PFSK-1 (cell line): ENCODE results near the gene NXPH3.

Source experiments
- FOXP2 ChIP-seq: optimal IDR thresholded peaks from 2 replicates; pipeline ENCODE3; 2011; ENCODE audit warnings: borderline replicate concordance, control low read depth, inconsistent platforms; ENCODE audit not compliant: insufficient read depth; ENCODE audit errors: extremely low read length, extremely low read depth
- POLR2AphosphoS5 ChIP-seq: IDR thresholded peaks from 2 replicates; pipeline ENCODE4 v1.6.1; 2012; ENCODE audit warnings: low read depth, mild to moderate bottlenecking, control low read depth, low read length, moderate library complexity
- SIN3A ChIP-seq: IDR thresholded peaks from 2 replicates; pipeline ENCODE4 v1.6.1; 2012; ENCODE audit warnings: mild to moderate bottlenecking, low read length, moderate library complexity, borderline replicate concordance; ENCODE audit not compliant: insufficient read depth
- TAF1 ChIP-seq: IDR thresholded peaks from 2 replicates; pipeline ENCODE4 v1.6.1; 2012; ENCODE audit warnings: low read length, control low read depth, borderline replicate concordance; ENCODE audit not compliant: insufficient read depth
- TF ChIP-seq, protein P1 (sequence below), 2 experiments: IDR thresholded peaks; 2 replicates each; pipeline versions ENCODE4 v1.6.1 to v1.8.0; 2011 to 2012; ENCODE audit warnings: low read depth in 2 of 2, low read length in 2 of 2, control low read depth in 1 of 2, inconsistent platforms in 1 of 2, mild to moderate bottlenecking in 1 of 2, moderate library complexity in 1 of 2; ENCODE audit not compliant: insufficient read depth in 1 of 2

The NXPH3 gene

DNA sequence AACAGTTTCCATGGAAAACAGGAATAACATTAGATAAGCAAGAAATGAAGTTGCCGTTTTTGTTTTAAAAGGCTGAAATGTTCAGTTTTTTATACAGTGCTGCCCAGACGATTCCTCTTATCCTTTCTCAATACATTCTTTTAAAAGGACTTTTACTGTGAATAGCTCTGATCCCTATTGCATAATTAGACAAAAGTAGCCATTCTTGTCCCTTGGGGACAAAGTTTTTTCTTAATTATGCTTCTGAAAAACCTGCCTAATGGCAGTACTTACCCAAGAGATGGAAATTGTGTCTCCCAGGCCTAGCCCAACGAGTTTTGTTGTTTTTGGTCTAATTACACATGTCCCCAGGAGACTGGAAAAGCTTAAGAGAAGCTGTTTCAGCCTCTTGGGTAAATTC lies 27.6 kb downstream of the NXPH3 start:
- TF ChIP-seq POLR2AphosphoS5 = no peak
- no peak for TF ChIP-seq TAF1
- TF ChIP-seq, protein P1, sequence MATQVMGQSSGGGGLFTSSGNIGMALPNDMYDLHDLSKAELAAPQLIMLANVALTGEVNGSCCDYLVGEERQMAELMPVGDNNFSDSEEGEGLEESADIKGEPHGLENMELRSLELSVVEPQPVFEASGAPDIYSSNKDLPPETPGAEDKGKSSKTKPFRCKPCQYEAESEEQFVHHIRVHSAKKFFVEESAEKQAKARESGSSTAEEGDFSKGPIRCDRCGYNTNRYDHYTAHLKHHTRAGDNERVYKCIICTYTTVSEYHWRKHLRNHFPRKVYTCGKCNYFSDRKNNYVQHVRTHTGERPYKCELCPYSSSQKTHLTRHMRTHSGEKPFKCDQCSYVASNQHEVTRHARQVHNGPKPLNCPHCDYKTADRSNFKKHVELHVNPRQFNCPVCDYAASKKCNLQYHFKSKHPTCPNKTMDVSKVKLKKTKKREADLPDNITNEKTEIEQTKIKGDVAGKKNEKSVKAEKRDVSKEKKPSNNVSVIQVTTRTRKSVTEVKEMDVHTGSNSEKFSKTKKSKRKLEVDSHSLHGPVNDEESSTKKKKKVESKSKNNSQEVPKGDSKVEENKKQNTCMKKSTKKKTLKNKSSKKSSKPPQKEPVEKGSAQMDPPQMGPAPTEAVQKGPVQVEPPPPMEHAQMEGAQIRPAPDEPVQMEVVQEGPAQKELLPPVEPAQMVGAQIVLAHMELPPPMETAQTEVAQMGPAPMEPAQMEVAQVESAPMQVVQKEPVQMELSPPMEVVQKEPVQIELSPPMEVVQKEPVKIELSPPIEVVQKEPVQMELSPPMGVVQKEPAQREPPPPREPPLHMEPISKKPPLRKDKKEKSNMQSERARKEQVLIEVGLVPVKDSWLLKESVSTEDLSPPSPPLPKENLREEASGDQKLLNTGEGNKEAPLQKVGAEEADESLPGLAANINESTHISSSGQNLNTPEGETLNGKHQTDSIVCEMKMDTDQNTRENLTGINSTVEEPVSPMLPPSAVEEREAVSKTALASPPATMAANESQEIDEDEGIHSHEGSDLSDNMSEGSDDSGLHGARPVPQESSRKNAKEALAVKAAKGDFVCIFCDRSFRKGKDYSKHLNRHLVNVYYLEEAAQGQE (IDR thresholded peaks at IDR 0.05; ENCODE audit: insufficient read depth in 1 of 2, low read depth in 2 of 2, low read length in 2 of 2) = no peak
- TF ChIP-seq FOXP2 = no peak
- TF ChIP-seq SIN3A = no peak

DNA sequence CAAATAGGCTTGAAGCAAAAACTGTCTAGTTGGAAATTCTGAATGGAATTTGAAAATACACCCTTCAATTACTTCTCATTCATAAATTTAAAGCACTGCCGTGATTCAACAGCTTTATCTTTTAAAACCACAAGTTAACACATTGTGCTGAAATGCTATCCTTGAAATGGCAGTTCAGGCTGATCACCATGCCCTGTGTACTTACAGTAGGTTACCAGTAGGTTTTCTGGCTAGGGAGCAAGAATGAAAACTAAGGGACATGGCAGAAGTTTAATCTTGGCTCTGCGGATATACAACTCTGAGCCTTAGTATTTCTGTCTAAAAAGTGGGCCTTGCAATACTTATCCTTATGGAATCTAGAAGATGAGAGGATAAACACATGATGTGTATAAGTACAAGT lies 28.0 kb downstream of the NXPH3 start:
- TF ChIP-seq FOXP2 (no peak), POLR2AphosphoS5 (no peak), TAF1 (no peak), SIN3A (no peak)
- TF ChIP-seq, protein P1 (IDR thresholded peaks at IDR 0.05; ENCODE audit: insufficient read depth in 1 of 2, low read depth in 2 of 2, low read length in 2 of 2) = no peak

DNA sequence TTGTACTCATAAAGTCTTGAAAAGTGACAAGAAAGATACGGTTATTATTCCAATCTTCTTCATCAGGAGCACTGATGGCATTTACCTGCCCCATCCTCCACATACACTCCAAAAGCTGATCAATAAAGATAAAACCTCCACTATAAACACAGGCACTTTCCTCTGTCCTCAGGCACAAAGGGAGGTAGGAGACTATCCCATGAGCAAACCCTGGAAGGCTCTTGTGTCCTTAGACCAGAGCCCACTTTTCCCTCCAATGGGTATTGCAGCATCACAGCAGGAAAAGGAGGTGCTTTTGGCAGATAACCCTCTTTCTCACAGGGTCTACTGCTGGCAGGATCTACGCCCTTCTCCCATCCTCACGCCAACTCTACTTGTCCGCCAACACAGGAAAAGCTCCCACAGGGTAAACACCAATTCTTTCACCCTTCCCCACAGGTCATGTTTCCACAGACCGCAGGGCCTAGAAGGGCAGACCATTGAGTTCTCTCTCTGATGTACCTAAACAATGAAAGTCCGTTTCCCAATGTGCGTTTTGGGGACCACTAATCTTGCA lies 28.7 kb downstream of the NXPH3 start:
- no peak for TF ChIP-seq TAF1
- TF ChIP-seq, protein P1 (IDR thresholded peaks at IDR 0.05; ENCODE audit: insufficient read depth in 1 of 2, low read depth in 2 of 2, low read length in 2 of 2) = no peak
- no peak for TF ChIP-seq SIN3A
- TF ChIP-seq FOXP2 = no peak
- no peak for TF ChIP-seq POLR2AphosphoS5

GRCh38 chr17:49610883-49611584 lies 35.4 kb downstream of the NXPH3 start:
- TF ChIP-seq TAF1 (no peak), FOXP2 (no peak), SIN3A (no peak), POLR2AphosphoS5 (no peak)
- TF ChIP-seq, protein P1 (IDR thresholded peaks at IDR 0.05; ENCODE audit: insufficient read depth in 1 of 2, low read depth in 2 of 2, low read length in 2 of 2) = no peak

DNA sequence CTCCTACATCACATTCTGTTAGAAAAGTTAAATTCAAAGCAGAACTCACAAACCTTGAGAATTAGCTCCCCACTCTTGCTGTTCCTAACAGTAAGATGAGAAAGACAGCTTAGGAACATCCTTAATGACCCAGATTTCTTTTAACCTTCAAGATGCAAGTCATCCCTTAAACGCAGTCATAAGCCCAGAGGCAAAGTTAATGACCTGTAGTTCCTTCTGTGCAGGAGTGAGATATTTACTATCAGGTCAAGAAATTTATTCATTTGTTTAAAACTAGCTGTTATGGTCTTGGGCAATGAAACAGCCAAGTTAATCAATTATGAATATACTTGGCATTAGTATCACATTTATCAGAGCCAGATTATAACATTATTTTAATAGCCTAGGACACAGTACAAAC lies 37.1 kb downstream of the NXPH3 start:
- TF ChIP-seq SIN3A (no peak), FOXP2 (no peak), TAF1 (no peak), POLR2AphosphoS5 (no peak)
- TF ChIP-seq, protein P1 (IDR thresholded peaks at IDR 0.05; ENCODE audit: insufficient read depth in 1 of 2, low read depth in 2 of 2, low read length in 2 of 2) = no peak
